H9 (cell line): ENCODE data around the gene FAM13C. TPM values are rescaled to one million over a fixed set of nuclear protein-coding genes. Genes with fewer than 3 reads are reported as not detected.

ENCODE experiments used
- DNase-seq: peaks from one replicate; pipeline ENCODE4 v3.0.0-alpha.2; 2017
- H2AFZ ChIP-seq: one replicate; pipeline ENCODE4 v1.6.1; 2013; ENCODE audit warnings: mild to moderate bottlenecking, low read length, control low read depth, moderate library complexity
- H2AK5ac ChIP-seq: 2 replicates; pipeline ENCODE4 v1.6.1; 2013; ENCODE audit warnings: low read length, control low read depth, mixed read lengths; ENCODE audit not compliant: insufficient read length
- H2BK120ac ChIP-seq: one replicate; pipeline ENCODE4 v1.6.1; 2013; ENCODE audit warnings: low read depth, mild to moderate bottlenecking, low read length, control low read depth, inconsistent platforms; ENCODE audit not compliant: poor library complexity, severe bottlenecking
- H2BK12ac ChIP-seq: 2 replicates; pipeline ENCODE4 v1.6.1; 2013; ENCODE audit warnings: low read length, control low read depth, mixed read lengths, low read depth; ENCODE audit not compliant: insufficient read length
- H2BK15ac ChIP-seq: 2 replicates; pipeline ENCODE4 v1.6.1; 2013; ENCODE audit warnings: low read depth, low read length, control low read depth
- H2BK20ac ChIP-seq: one replicate; pipeline ENCODE4 v1.6.1; 2013; ENCODE audit warnings: low read depth, mild to moderate bottlenecking, low read length, control low read depth, inconsistent platforms; ENCODE audit not compliant: poor library complexity, severe bottlenecking
- H2BK5ac ChIP-seq: 2 replicates; pipeline ENCODE4 v1.6.1; 2013; ENCODE audit warnings: low read length, control low read depth, mixed read lengths; ENCODE audit not compliant: insufficient read length
- H3K14ac ChIP-seq: 2 replicates; pipeline ENCODE4 v1.6.1; 2013; ENCODE audit warnings: low read length, control low read depth; ENCODE audit not compliant: insufficient read depth
- H3K18ac ChIP-seq: 2 replicates; pipeline ENCODE4 v1.6.1; 2013; ENCODE audit warnings: low read depth, mild to moderate bottlenecking, mixed read lengths, low read length, control low read depth; ENCODE audit not compliant: insufficient read length
- H3K23ac ChIP-seq: 2 replicates; pipeline ENCODE4 v1.6.1; 2013; ENCODE audit warnings: low read length, control low read depth, mixed read lengths, low read depth; ENCODE audit not compliant: insufficient read length
- H3K23me2 ChIP-seq: 2 replicates; pipeline ENCODE4 v1.6.1; 2013; ENCODE audit warnings: low read depth, mild to moderate bottlenecking, mixed read lengths, low read length, control low read depth; ENCODE audit not compliant: insufficient read length, poor library complexity, severe bottlenecking
- H3K27ac ChIP-seq: 2 replicates; pipeline ENCODE4 v1.5.1; 2013; ENCODE audit warnings: low read length, control low read depth, mixed read lengths, low read depth; ENCODE audit not compliant: insufficient read length
- H3K27me3 ChIP-seq: 2 replicates; pipeline ENCODE4 v1.6.1; 2013; ENCODE audit warnings: low read length, control low read depth, inconsistent platforms; ENCODE audit not compliant: insufficient read depth
- H3K4ac ChIP-seq: 2 replicates; pipeline ENCODE4 v1.6.1; 2013; ENCODE audit warnings: low read depth, mild to moderate bottlenecking, control low read depth, inconsistent platforms, low read length, moderate library complexity
- H3K4me1 ChIP-seq: 2 replicates; pipeline ENCODE4 v1.6.1; 2013; ENCODE audit warnings: low read length, control low read depth, inconsistent platforms; ENCODE audit not compliant: insufficient read depth
- H3K4me2 ChIP-seq: 2 replicates; pipeline ENCODE4 v1.6.1; 2013; ENCODE audit warnings: low read length, control low read depth, mixed read lengths; ENCODE audit not compliant: insufficient read length, insufficient read depth
- H3K56ac ChIP-seq: 2 replicates; pipeline ENCODE4 v1.6.1; 2013; ENCODE audit warnings: low read depth, mild to moderate bottlenecking, mixed read lengths, low read length, control low read depth; ENCODE audit not compliant: insufficient read length
- H3K79me1 ChIP-seq: 2 replicates; pipeline ENCODE4 v1.6.1; 2013; ENCODE audit warnings: low read depth, mild to moderate bottlenecking, moderate library complexity, low read length, control low read depth, inconsistent platforms; ENCODE audit not compliant: insufficient read depth, poor library complexity, severe bottlenecking
- H3K79me2 ChIP-seq: 2 replicates; pipeline ENCODE4 v1.6.1; 2013; ENCODE audit warnings: low read length, control low read depth, inconsistent platforms; ENCODE audit not compliant: insufficient read depth
- H3K9ac ChIP-seq: 2 replicates; pipeline ENCODE4 v1.6.1; 2013; ENCODE audit warnings: low read length, control low read depth, mixed read lengths; ENCODE audit not compliant: insufficient read length; ENCODE audit errors: extremely low read depth
- H3K9me3 ChIP-seq: one replicate; pipeline ENCODE4 v1.6.1; 2013; ENCODE audit warnings: low read depth, low read length, inconsistent platforms; ENCODE audit not compliant: control insufficient read depth
- H3T11ph ChIP-seq: one replicate; pipeline ENCODE4 v1.6.1; 2013; ENCODE audit warnings: mild to moderate bottlenecking, low read length, control low read depth, inconsistent platforms
- H4K20me1 ChIP-seq: one replicate; pipeline ENCODE4 v1.6.1; 2013; ENCODE audit not compliant: control insufficient read depth, insufficient read length, insufficient read depth
- H4K5ac ChIP-seq: 2 replicates; pipeline ENCODE4 v1.6.1; 2013; ENCODE audit warnings: low read depth, mild to moderate bottlenecking, mixed read lengths, low read length, control low read depth; ENCODE audit not compliant: insufficient read length
- H4K8ac ChIP-seq: replicated peaks from 2 replicates; pipeline ENCODE4 v1.6.1; 2013; ENCODE audit warnings: low read length, control low read depth, mixed read lengths, low read depth; ENCODE audit not compliant: insufficient read length
- H4K91ac ChIP-seq: 2 replicates; pipeline ENCODE4 v1.6.1; 2013; ENCODE audit warnings: low read depth, mild to moderate bottlenecking, moderate library complexity, mixed read lengths, low read length, control low read depth; ENCODE audit not compliant: insufficient read length
- H3K27ac Mint-ChIP-seq, 3 experiments: 2 replicates in 2 of 3; 3 replicates in 1 of 3; pipeline ENCODE4 v1.8.0; 2020 to 2021; ENCODE audit warnings: mixed read lengths in 3 of 3, mild to moderate bottlenecking in 1 of 3, moderate library complexity in 1 of 3
- H3K27me3 Mint-ChIP-seq: 2 replicates; pipeline ENCODE4 v1.8.0; 2021; ENCODE audit warnings: low read depth, mild to moderate bottlenecking, moderate library complexity, mixed read lengths
- H3K36me3 Mint-ChIP-seq, 3 experiments: 2 replicates in 2 of 3; 3 replicates in 1 of 3; pipeline ENCODE4 v1.8.0; 2020 to 2021; ENCODE audit warnings: low read depth in 3 of 3, mixed read lengths in 3 of 3; ENCODE audit not compliant: insufficient read depth in 1 of 3
- H3K4me1 Mint-ChIP-seq, 2 experiments: 2 replicates each; pipeline ENCODE4 v1.8.0; 2020; ENCODE audit warnings: mixed read lengths in 2 of 2
- H3K4me3 Mint-ChIP-seq, 2 experiments: 2 replicates in 1 of 2; 3 replicates in 1 of 2; pipeline ENCODE4 v1.8.0; 2020 to 2021; ENCODE audit warnings: mild to moderate bottlenecking in 2 of 2, mixed read lengths in 2 of 2, moderate library complexity in 1 of 2
- H3K9me3 Mint-ChIP-seq, 2 experiments: 2 replicates in 1 of 2; 3 replicates in 1 of 2; pipeline ENCODE4 v1.8.0; 2020; ENCODE audit warnings: mild to moderate bottlenecking in 2 of 2, mixed read lengths in 2 of 2, moderate library complexity in 1 of 2
- CTCF ChIP-seq: fragments of 200-600 bp; sonication (generic); conservative IDR thresholded peaks from 3 replicates; pipeline ENCODE4 v1.8.0; 2021; ENCODE audit warnings: antibody characterized with exemption, mild to moderate bottlenecking
- WGBS: extraction: QIAGEN DNeasy Blood & Tissue Kit; methylation state at CpG from one replicate; pipeline ENCODE4 v1.1.7; 2013; ENCODE audit warnings: missing lambda C conversion rate, low lambda C conversion rate, mixed read lengths; ENCODE audit not compliant: insufficient read length; ENCODE audit errors: extremely low coverage; 5-methylcytosine and 5-hydroxymethylcytosine counted together
- total RNA-seq: library from RNA; stranded (reverse); gene quantifications from 2 replicates; pipeline ENCODE4 v1.2.1, GENCODE V29; 2021

FAM13C gene
- total RNA-seq, 1 experiment from 2014 or later: 0.31 TPM

- H3K36me3 Mint-ChIP-seq: no peaks in the 10 kb centered on the region
- H2BK12ac ChIP-seq: no peak overlapping the region
- H3K4me2 ChIP-seq: no peak overlapping the region
- H3K18ac ChIP-seq: no peak overlapping the region
- H2BK120ac ChIP-seq: no peak overlapping the region
- no CpG with 5 or more reads among the region's 1 CpG for WGBS
- no peaks in the 10 kb centered on the region for H3K79me1 ChIP-seq
- no peak overlapping the region for H3T11ph ChIP-seq
- no peak overlapping the region for H3K14ac ChIP-seq
- H3K23ac ChIP-seq: no peak overlapping the region
- H3K9ac ChIP-seq: no peak overlapping the region
- H3K9me3 ChIP-seq: no peaks in the 10 kb centered on the region
- H3K4me1 ChIP-seq: no peaks in the 10 kb centered on the region
- H4K8ac ChIP-seq: no peak overlapping the region
- no peak overlapping the region for H3K27ac ChIP-seq
- no peaks in the 10 kb centered on the region for H3K79me2 ChIP-seq
- no peak overlapping the region for H3K4me3 Mint-ChIP-seq
- no peak overlapping the region for H3K56ac ChIP-seq
- no peak for TF ChIP-seq CTCF
- no peak overlapping the region for H2BK15ac ChIP-seq
- peaks cover under 1 to 7% of the 10 kb centered on the region in 2 experiments; a peak in 1 of 4 replicates for H3K4me1 Mint-ChIP-seq
- no peaks in the 10 kb centered on the region for H4K20me1 ChIP-seq
- H3K27ac Mint-ChIP-seq: no peak overlapping the region
- no peak overlapping the region for H3K4ac ChIP-seq
- H4K5ac ChIP-seq: no peak overlapping the region
- H2BK20ac ChIP-seq: no peak overlapping the region
- H3K27me3 ChIP-seq: peaks cover 3% of the 10 kb centered on the region; the same call in 1 of the 2 replicates
- no peak overlapping the region for H2AK5ac ChIP-seq
- no peak for DNase-seq
- H3K27me3 Mint-ChIP-seq: peaks cover 34% of the 10 kb centered on the region
- no peak overlapping the region for H4K91ac ChIP-seq
- peaks cover 2 to 3% of the 10 kb centered on the region in 2 experiments; a peak in 2 of 5 replicates for H3K9me3 Mint-ChIP-seq
- no peak overlapping the region for H2AFZ ChIP-seq
- no peaks in the 10 kb centered on the region for H3K23me2 ChIP-seq
- H2BK5ac ChIP-seq: no peak overlapping the region
These were observed 20.3 kb downstream of the FAM13C start for GRCh38 chr10:59342000-59342399.
